ENCODE measurements around the gene EHD3.

Gene EHD3

GRCh38 chr2:31286230-31286629 lies 52.3 kb downstream of the EHD3 start:
- no peak for DNase-seq (ENCODE audit: low spot score)
- in situ Hi-C loops (cut with MboI; ENCODE audit: low sequenced_read_pairs, unreplicated experiment): no loop called here
- TF ChIP-seq CTCF (IDR thresholded peaks at IDR 0.05; ENCODE audit: borderline replicate concordance, control extremely low read depth, extremely low read depth, insufficient read depth, missing control alignments): no peak

GRCh38 chr2:31286961-31287550 lies 53.1 kb downstream of the EHD3 start:
- no peak for DNase-seq (ENCODE audit: low spot score)
- in situ Hi-C loops (cut with MboI; ENCODE audit: low sequenced_read_pairs, unreplicated experiment): no loop called here
- no peak for TF ChIP-seq CTCF (IDR thresholded peaks at IDR 0.05; ENCODE audit: borderline replicate concordance, control extremely low read depth, extremely low read depth, insufficient read depth, missing control alignments)

GRCh38 chr2:31287654-31288053 lies 53.7 kb downstream of the EHD3 start:
- no peak for DNase-seq (ENCODE audit: low spot score)
- in situ Hi-C loops (cut with MboI; ENCODE audit: low sequenced_read_pairs, unreplicated experiment): no loop called here
- TF ChIP-seq CTCF (IDR thresholded peaks at IDR 0.05; ENCODE audit: borderline replicate concordance, control extremely low read depth, extremely low read depth, insufficient read depth, missing control alignments): no peak

- TF ChIP-seq CTCF (IDR thresholded peaks at IDR 0.05; ENCODE audit: borderline replicate concordance, control extremely low read depth, extremely low read depth, insufficient read depth, missing control alignments): no peak
- in situ Hi-C loops (cut with MboI; ENCODE audit: low sequenced_read_pairs, unreplicated experiment): no loop called here
- DNase-seq (ENCODE audit: low spot score): no peak
Observed at GRCh38 chr2:31294196-31294595, 60.2 kb downstream of the EHD3 start.

GRCh38 chr2:31296641-31297287 lies 62.8 kb downstream of the EHD3 start:
- no peak for DNase-seq (ENCODE audit: low spot score)
- TF ChIP-seq CTCF (IDR thresholded peaks at IDR 0.05; ENCODE audit: borderline replicate concordance, control extremely low read depth, extremely low read depth, insufficient read depth, missing control alignments): no peak
- in situ Hi-C loops (cut with MboI; ENCODE audit: low sequenced_read_pairs, unreplicated experiment): no loop called here

- in situ Hi-C loops (cut with MboI; ENCODE audit: low sequenced_read_pairs, unreplicated experiment): no loop called here
- no peak for DNase-seq (ENCODE audit: low spot score)
Observed at GRCh38 chr2:31297751-31298150, 63.8 kb downstream of the EHD3 start.

More at GRCh38 chr2:31297751-31298150, 63.8 kb downstream of the EHD3 start:
- no peak for TF ChIP-seq CTCF (IDR thresholded peaks at IDR 0.05; ENCODE audit: borderline replicate concordance, control extremely low read depth, extremely low read depth, insufficient read depth, missing control alignments)
